Activated naive CD8-positive, alpha-beta T cell treated with anti-CD3 and anti-CD28 coated beads, Interleukin-2, amount 10 ng/mL, durations not matched to agents 7 days and 5 days (primary cell): Measurements from ENCODE around the gene DHRS4L2. TPM values are rescaled to one million over a fixed set of nuclear protein-coding genes. Genes with fewer than 3 reads are reported as not detected.

ENCODE experiments used
- total RNA-seq, 2 experiments: library from RNA; stranded (reverse); gene quantifications; one replicate each; pipeline ENCODE4 v1.2.3, GENCODE V29; 2021

Gene DHRS4L2
- total RNA-seq, 2 experiments from 2014 or later: 17.7 to 20.9 TPM

Other genes with a start within 250 kb of the DHRS4L2 start
- gene DHRS4, start 35.2 kb upstream of the DHRS4L2 start, total RNA-seq: 10 to 100 TPM; 17.1 to 20.0 TPM
- under 1 TPM; 0.80 to 0.91 TPM for gene CARMIL3, start 63.1 kb downstream of the DHRS4L2 start, total RNA-seq
- gene CPNE6, start 82.6 kb downstream of the DHRS4L2 start, total RNA-seq: under 1 TPM in 1 of 2 experiments, not detected in 1; 0.14 TPM
- gene PCK2, start 105.4 kb downstream of the DHRS4L2 start, total RNA-seq: 10 to 100 TPM; 47.4 to 50.6 TPM
- gene DCAF11, start 125.8 kb downstream of the DHRS4L2 start, total RNA-seq: 100 to 1,000 TPM; 100 to 105 TPM
- 1 to 10 TPM; 3.3 to 3.4 TPM for gene NRL, start 126.0 kb downstream of the DHRS4L2 start, total RNA-seq
- gene FITM1, start 141.7 kb downstream of the DHRS4L2 start, total RNA-seq: 1 to 10 TPM; 1.3 to 1.7 TPM
- 100 to 1,000 TPM; 430 to 443 TPM for gene PSME1, start 147.3 kb downstream of the DHRS4L2 start, total RNA-seq
- gene EMC9, start 152.7 kb downstream of the DHRS4L2 start, total RNA-seq: 10 to 100 TPM; 41.6 to 43.9 TPM
- 100 to 1,000 TPM; 406 to 414 TPM for gene PSME2, start 157.7 kb downstream of the DHRS4L2 start, total RNA-seq
- 100 to 1,000 TPM; 131 to 153 TPM for gene RNF31, start 158.6 kb downstream of the DHRS4L2 start, total RNA-seq
- 100 to 1,000 TPM; 234 to 252 TPM for gene IRF9, start 172.3 kb downstream of the DHRS4L2 start, total RNA-seq
- gene REC8, start 183.2 kb downstream of the DHRS4L2 start, total RNA-seq: 10 to 100 TPM; 55.1 to 60.7 TPM
- 10 to 100 TPM; 32.2 to 33.0 TPM for gene IPO4, start 199.9 kb downstream of the DHRS4L2 start, total RNA-seq
- gene TM9SF1, start 206.5 kb downstream of the DHRS4L2 start, total RNA-seq: 10 to 100 TPM; 28.9 to 29.6 TPM
- under 1 TPM; 0.43 to 0.53 TPM for gene TSSK4, start 216.8 kb downstream of the DHRS4L2 start, total RNA-seq
- 10 to 100 TPM; 93.6 to 97.8 TPM for gene CHMP4A, start 224.6 kb downstream of the DHRS4L2 start, total RNA-seq
- 10 to 100 TPM; 11.9 to 15.4 TPM for gene MDP1, start 227.1 kb downstream of the DHRS4L2 start, total RNA-seq
- gene NEDD8, start 243.4 kb downstream of the DHRS4L2 start, total RNA-seq: 100 to 1,000 TPM; 179 to 196 TPM
- 10 to 100 TPM; 76.6 to 82.2 TPM for gene GMPR2, start 244.0 kb downstream of the DHRS4L2 start, total RNA-seq